GM23338 (cell line): ENCODE measurements around the gene GRIK4. TPM values are rescaled to one million over a fixed set of nuclear protein-coding genes. Genes with fewer than 3 reads are reported as not detected.
A peak's percentile ranks its signal among the peaks of the same experiment; 100 is the strongest.

Experiments used
- ATAC-seq: fragments of 200-7000 bp; cut with Tn5 transposase; 3 replicates; pipeline ENCODE4 v1.9.1; 2020
- DNase-seq: peaks from one replicate; pipeline ENCODE4 v3.0.0-alpha.2; 2015; ENCODE audit warnings: low spot score
- H2AFZ ChIP-seq: fragments of 200-600 bp; sonication (generic); 2 replicates; pipeline ENCODE4 v1.8.0; 2016; ENCODE audit warnings: antibody characterized with exemption, mild to moderate bottlenecking, moderate library complexity
- H3F3A ChIP-seq: fragments of 200-600 bp; sonication (generic); replicated peaks from 2 replicates; pipeline ENCODE4 v1.8.0; 2017; ENCODE audit warnings: antibody characterized with exemption, mixed run types, low read depth
- H3K27ac ChIP-seq: fragments of 200-600 bp; sonication (generic); 2 replicates; pipeline ENCODE4 v1.6.1; 2016; ENCODE audit warnings: low read depth
- H3K27me3 ChIP-seq: fragments of 200-600 bp; sonication (generic); 2 replicates; pipeline ENCODE4 v1.8.0; 2016; ENCODE audit warnings: mild to moderate bottlenecking, mixed run types, moderate library complexity; ENCODE audit not compliant: insufficient read depth
- H3K36me3 ChIP-seq: fragments of 200-600 bp; sonication (generic); 2 replicates; pipeline ENCODE4 v1.8.0; 2016; ENCODE audit warnings: mild to moderate bottlenecking; ENCODE audit not compliant: insufficient read depth
- H3K4me1 ChIP-seq: fragments of 200-600 bp; sonication (generic); 2 replicates; pipeline ENCODE4 v1.8.0; 2016; ENCODE audit warnings: mild to moderate bottlenecking, moderate library complexity; ENCODE audit not compliant: insufficient read depth
- H3K4me2 ChIP-seq: fragments of 200-600 bp; sonication (generic); 2 replicates; pipeline ENCODE4 v1.7.1; 2017; ENCODE audit warnings: mixed run types
- H3K4me3 ChIP-seq: fragments of 200-600 bp; sonication (generic); 2 replicates; pipeline ENCODE4 v1.6.1; 2016; ENCODE audit warnings: mixed run types
- H3K79me2 ChIP-seq: fragments of 200-600 bp; sonication (generic); replicated peaks from 2 replicates; pipeline ENCODE4 v1.8.0; 2017; ENCODE audit warnings: mild to moderate bottlenecking; ENCODE audit not compliant: insufficient read depth
- H3K9me2 ChIP-seq: fragments of 200-600 bp; sonication (generic); 2 replicates; pipeline ENCODE4 v1.8.0; 2017; ENCODE audit not compliant: insufficient read depth
- H4K20me1 ChIP-seq: fragments of 200-600 bp; sonication (generic); replicated peaks from 2 replicates; pipeline ENCODE4 v1.8.0; 2017; ENCODE audit warnings: mild to moderate bottlenecking; ENCODE audit not compliant: insufficient read depth
- H3K27ac Mint-ChIP-seq: 2 replicates; pipeline ENCODE4 v1.8.0; 2020; ENCODE audit warnings: inconsistent platforms, mild to moderate bottlenecking, moderate library complexity, mixed read lengths
- H3K27me3 Mint-ChIP-seq: 3 replicates; pipeline ENCODE4 v1.8.0; 2022; ENCODE audit warnings: low read depth, mild to moderate bottlenecking, moderate library complexity, mixed read lengths, inconsistent platforms; ENCODE audit not compliant: insufficient read depth, poor library complexity
- H3K36me3 Mint-ChIP-seq: 3 replicates; pipeline ENCODE4 v1.8.0; 2021; ENCODE audit warnings: low read depth, mild to moderate bottlenecking, inconsistent platforms, moderate library complexity, mixed read lengths
- H3K4me1 Mint-ChIP-seq: 3 replicates; pipeline ENCODE4 v1.8.0; 2020; ENCODE audit warnings: mild to moderate bottlenecking, inconsistent platforms, mixed read lengths
- H3K4me3 Mint-ChIP-seq: 3 replicates; pipeline ENCODE4 v1.8.0; 2021; ENCODE audit warnings: moderate library complexity, mild to moderate bottlenecking, inconsistent platforms, mixed read lengths
- H3K9me3 Mint-ChIP-seq: 3 replicates; pipeline ENCODE4 v1.8.0; 2020; ENCODE audit warnings: moderate library complexity, mild to moderate bottlenecking, inconsistent platforms, mixed read lengths
- CREB1 ChIP-seq: fragments of 250-450 bp; sonication (Bioruptor Pico); IDR thresholded peaks from 2 replicates; pipeline ENCODE4 v1.5.0; 2020; ENCODE audit warnings: low read depth, mild to moderate bottlenecking, moderate library complexity
- CTCF ChIP-seq, 2 experiments: fragments of 200-600 bp in 1 of 2; sonication (generic) in 1 of 2; conservative IDR thresholded peaks; 2 replicates each; pipeline versions ENCODE4 v1.5.1 to v1.6.1; 2016 to 2017; ENCODE audit warnings: antibody characterized with exemption in 2 of 2, low read depth in 2 of 2, mild to moderate bottlenecking in 2 of 2, moderate library complexity in 1 of 2
- ETS1 ChIP-seq: IDR thresholded peaks from 2 replicates; pipeline ENCODE4 v1.6.1; 2016; ENCODE audit warnings: antibody characterized with exemption
- EZH2 ChIP-seq: fragments of 200-600 bp; sonication (generic); IDR thresholded peaks from one replicate; pipeline ENCODE4 v1.8.0; 2017; ENCODE audit warnings: antibody characterized with exemption, mild to moderate bottlenecking, low read depth; ENCODE audit not compliant: unreplicated experiment
- EZH2phosphoT487 ChIP-seq: fragments of 200-600 bp; sonication (generic); IDR thresholded peaks from one replicate; pipeline ENCODE4 v1.8.1; 2018; ENCODE audit warnings: antibody characterized with exemption; ENCODE audit not compliant: unreplicated experiment
- JUNB ChIP-seq: IDR thresholded peaks from one replicate; pipeline ENCODE4 v1.6.1; 2016; ENCODE audit warnings: antibody characterized with exemption; ENCODE audit not compliant: unreplicated experiment
- NANOG ChIP-seq: IDR thresholded peaks from 2 replicates; pipeline ENCODE4 v1.6.1; 2016; ENCODE audit warnings: antibody characterized with exemption, borderline replicate concordance
- POLR2AphosphoS5 ChIP-seq: IDR thresholded peaks from 2 replicates; pipeline ENCODE4 v1.6.1; 2016; ENCODE audit warnings: antibody characterized with exemption, low read depth
- STAT1 ChIP-seq: IDR thresholded peaks from one replicate; pipeline ENCODE4 v1.6.1; 2016; ENCODE audit warnings: antibody characterized with exemption; ENCODE audit not compliant: unreplicated experiment
- ZNF114 ChIP-seq: fragments of 250-450 bp; sonication (Bioruptor Pico); IDR thresholded peaks from 2 replicates; pipeline ENCODE4 v1.5.0; 2020; ENCODE audit warnings: mild to moderate bottlenecking, moderate library complexity
- ZNF331 ChIP-seq: fragments of 250-450 bp; sonication (Bioruptor Pico); IDR thresholded peaks from 2 replicates; pipeline ENCODE4 v1.5.0; 2020; ENCODE audit warnings: low read depth, mild to moderate bottlenecking, moderate library complexity
- polyA plus RNA-seq: library from polyadenylated mRNA; unstranded; fragments of >200 nt; fragmentation: Nextera tagmentation; extraction: Ambion mirVana; gene quantifications from 2 replicates; pipeline ENCODE4 v1.2.1, GENCODE V29; 2016
- total RNA-seq: library from RNA; depleted of rRNA; stranded (reverse); fragments of >200 nt; shearing (Covaris generic); gene quantifications from 2 replicates; pipeline ENCODE4 v1.2.3, GENCODE V29; 2014

The GRIK4 gene
- total and polyA plus RNA-seq, 2 experiments from 2014 or later, result 0.63 to 2.2 TPM

- TF ChIP-seq EZH2phosphoT487, result no peak
- no peak for TF ChIP-seq CREB1
- no peak for TF ChIP-seq NANOG
- no peak for TF ChIP-seq CTCF (conservative IDR thresholded peaks at IDR 0.05; ENCODE audit: low read depth in 2 of 2)
Observed at GRCh38 chr11:120606211-120607010, 94.9 kb downstream of the GRIK4 start (continued).

GRCh38 chr11:120608061-120608460 is 96.5 kb downstream of the GRIK4 start:
- H3K27ac ChIP-seq, result 0 out of 2 replicates have a peak overlapping the region, but pooled peaks have one; percentile 55
- no peak overlapping the region for H3K27ac Mint-ChIP-seq
- ATAC-seq (no peak), DNase-seq (no peak)
- TF ChIP-seq NANOG (no peak), EZH2 (no peak), ZNF114 (CRISPR knock-in tag) (no peak), STAT1 (no peak), POLR2AphosphoS5 (no peak)
- H3K27me3 ChIP-seq, result no peaks in the 10 kb centered on the region
- no peaks in the 10 kb centered on the region for H3K9me2 ChIP-seq
- no peaks in the 10 kb centered on the region; the same call in 2 of the 3 replicates for H3K36me3 Mint-ChIP-seq
- no peaks in the 10 kb centered on the region for H3F3A ChIP-seq
- peaks cover 56% of the 10 kb centered on the region for H3K4me1 Mint-ChIP-seq
- H4K20me1 ChIP-seq, result no peaks in the 10 kb centered on the region; the same call in 1 of the 2 replicates
- H2AFZ ChIP-seq, result no peak overlapping the region
- no peak overlapping the region for H3K4me2 ChIP-seq
- no peaks in the 10 kb centered on the region for H3K79me2 ChIP-seq
- no peak overlapping the region for H3K4me3 ChIP-seq
- no peaks in the 10 kb centered on the region for H3K36me3 ChIP-seq
- no peaks in the 10 kb centered on the region; the same call in 2 of the 3 replicates for H3K9me3 Mint-ChIP-seq
- H3K4me1 ChIP-seq, result peaks cover 36% of the 10 kb centered on the region
- H3K4me3 Mint-ChIP-seq, result no peak overlapping the region; the same call in 2 of the 3 replicates
- H3K27me3 Mint-ChIP-seq, result peaks cover 14% of the 10 kb centered on the region

- DNase-seq (no peak), ATAC-seq (peak; percentile 82)
- Histone ChIP-seq H3K27ac (no peak overlapping the region), H2AFZ (no peak overlapping the region), H3K4me1 (peaks cover 36% of the 10 kb centered on the region), H3F3A (no peaks in the 10 kb centered on the region), H3K36me3 (no peaks in the 10 kb centered on the region), H3K9me2 (no peaks in the 10 kb centered on the region), H3K27me3 (no peaks in the 10 kb centered on the region), H3K4me2 (no peak overlapping the region), H4K20me1 (no peaks in the 10 kb centered on the region; the same call in 1 of the 2 replicates), H3K4me3 (no peak overlapping the region), H3K79me2 (no peaks in the 10 kb centered on the region)
- H3K4me3 Mint-ChIP-seq, result no peak overlapping the region
- H3K9me3 Mint-ChIP-seq, result no peaks in the 10 kb centered on the region; the same call in 2 of the 3 replicates
- H3K36me3 Mint-ChIP-seq, result no peaks in the 10 kb centered on the region; the same call in 2 of the 3 replicates
- H3K27me3 Mint-ChIP-seq, result peaks cover 16% of the 10 kb centered on the region
- H3K27ac Mint-ChIP-seq, result no peak overlapping the region
- H3K4me1 Mint-ChIP-seq, result peaks cover 58% of the 10 kb centered on the region
- TF ChIP-seq ZNF114 (CRISPR knock-in tag) (no peak), CTCF (conservative IDR thresholded peaks at IDR 0.05; ENCODE audit: low read depth in 2 of 2) (no peak), EZH2 (no peak), POLR2AphosphoS5 (no peak), JUNB (no peak), NANOG (no peak), STAT1 (no peak), ZNF331 (no peak), ETS1 (no peak), CREB1 (no peak)
Observed at GRCh38 chr11:120608760-120609211, 97.2 kb downstream of the GRIK4 start.
